ENCODE measurements around the gene LRFN5.

DNA sequence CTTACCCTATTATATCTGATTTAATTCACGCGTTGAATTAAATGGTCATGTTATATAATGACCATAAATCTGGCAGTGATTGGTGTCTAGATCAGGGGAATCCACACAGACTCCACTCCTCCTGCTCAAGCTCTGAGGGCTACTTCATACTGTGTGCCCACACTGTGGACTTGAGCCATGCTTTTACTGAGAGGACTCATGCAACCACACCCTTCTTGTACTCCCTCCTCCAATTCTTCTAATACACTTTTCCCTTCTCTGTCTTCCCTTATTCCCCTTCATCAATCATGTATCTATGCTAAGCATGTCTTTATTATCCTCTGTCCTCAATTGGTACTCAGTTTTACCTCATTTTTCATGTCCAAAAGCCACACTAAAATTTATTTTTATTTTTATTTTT lies 37.7 kb upstream of the LRFN5 start:
- TF ChIP-seq CTCF (conservative IDR thresholded peaks at IDR 0.05 in 1 of 2, IDR thresholded peaks at IDR 0.05 in 1 of 2; ENCODE audit: low read depth in 1 of 2, low read length in 2 of 2) (no peak), EZH2 (IDR thresholded peaks at IDR 0.05; ENCODE audit: low read length, missing control alignments) (no peak)
